Stomach (tissue), 4 donors: ENCODE data around the gene PHF20.

ENCODE experiments used
- EP300 ChIP-seq: sonication (generic); formaldehyde crosslinking; IDR thresholded peaks from one replicate; pipeline ENCODE4 v1.6.1; 2017; ENCODE audit warnings: antibody characterized with exemption
- POLR2AphosphoS5 ChIP-seq, 3 donors: sonication (generic); formaldehyde crosslinking; IDR thresholded peaks; one replicate each; pipeline ENCODE4 v1.6.1; 2016; ENCODE audit warnings: antibody characterized with exemption in 3 of 3
- TF ChIP-seq, protein P1 (sequence below), 7 experiments: fragments of 450-650 bp in 4 of 7; fragments of 200-600 bp in 3 of 7; sonication (generic) in 3 of 7; IDR thresholded peaks; one replicate each; pipeline ENCODE4 v1.5.1; 2016 to 2019; ENCODE audit warnings: antibody characterized with exemption in 7 of 7, control low read depth in 2 of 7, mild to moderate bottlenecking in 1 of 7

DNA sequence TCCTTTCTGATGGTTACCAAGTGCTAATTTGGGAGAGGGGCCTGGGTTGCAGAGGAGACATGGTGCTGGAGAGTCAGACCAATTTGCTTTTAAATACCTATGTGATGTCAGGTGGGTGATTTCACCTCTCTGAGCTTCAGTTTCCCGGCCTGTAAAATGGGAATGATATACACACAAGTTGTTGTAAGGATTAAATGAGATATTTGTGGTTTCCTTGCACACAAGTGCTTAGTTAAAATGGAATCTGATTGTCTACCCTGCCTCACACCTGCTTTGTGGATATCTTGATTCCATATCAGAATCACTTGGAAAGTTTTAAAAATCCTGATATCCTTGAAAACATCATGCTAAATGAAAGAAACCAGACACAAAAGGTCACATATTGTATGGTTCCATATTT, 138.0 kb downstream of the PHF20 start:
- TF ChIP-seq POLR2AphosphoS5 (IDR thresholded peaks at IDR 0.05) (no peak), EP300 (no peak)
- TF ChIP-seq, protein P1, sequence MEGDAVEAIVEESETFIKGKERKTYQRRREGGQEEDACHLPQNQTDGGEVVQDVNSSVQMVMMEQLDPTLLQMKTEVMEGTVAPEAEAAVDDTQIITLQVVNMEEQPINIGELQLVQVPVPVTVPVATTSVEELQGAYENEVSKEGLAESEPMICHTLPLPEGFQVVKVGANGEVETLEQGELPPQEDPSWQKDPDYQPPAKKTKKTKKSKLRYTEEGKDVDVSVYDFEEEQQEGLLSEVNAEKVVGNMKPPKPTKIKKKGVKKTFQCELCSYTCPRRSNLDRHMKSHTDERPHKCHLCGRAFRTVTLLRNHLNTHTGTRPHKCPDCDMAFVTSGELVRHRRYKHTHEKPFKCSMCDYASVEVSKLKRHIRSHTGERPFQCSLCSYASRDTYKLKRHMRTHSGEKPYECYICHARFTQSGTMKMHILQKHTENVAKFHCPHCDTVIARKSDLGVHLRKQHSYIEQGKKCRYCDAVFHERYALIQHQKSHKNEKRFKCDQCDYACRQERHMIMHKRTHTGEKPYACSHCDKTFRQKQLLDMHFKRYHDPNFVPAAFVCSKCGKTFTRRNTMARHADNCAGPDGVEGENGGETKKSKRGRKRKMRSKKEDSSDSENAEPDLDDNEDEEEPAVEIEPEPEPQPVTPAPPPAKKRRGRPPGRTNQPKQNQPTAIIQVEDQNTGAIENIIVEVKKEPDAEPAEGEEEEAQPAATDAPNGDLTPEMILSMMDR (IDR thresholded peaks at IDR 0.05): no peak
